Mucosa of descending colon (tissue), 3 donors: ENCODE measurements around the gene TMCC1. TPM values are rescaled to one million over a fixed set of nuclear protein-coding genes. Genes with fewer than 3 reads are reported as not detected.
"Not testable (repeated sequence)": the region's sequence is repeated elsewhere in the genome, so short reads cannot be mapped to it uniquely, and the experiment has no call there.

Experiments
- ATAC-seq: fragments of 200-7000 bp; cut with Tn5 transposase; one replicate; pipeline ENCODE4 v1.9.1; 2020; ENCODE audit warnings: mild to moderate bottlenecking, moderate library complexity
- DNase-seq, 3 donors: peaks; one replicate each; pipeline ENCODE4 v3.0.0-alpha.2; 2020
- H3K36me3 ChIP-seq: fragments of 200-600 bp; one replicate; pipeline ENCODE4 v1.8.0; 2021; ENCODE audit warnings: low read depth, mild to moderate bottlenecking
- H3K4me1 ChIP-seq: fragments of 200-600 bp; one replicate; pipeline ENCODE4 v1.8.0; 2021; ENCODE audit warnings: low read depth, mild to moderate bottlenecking
- H3K4me3 ChIP-seq: fragments of 200-600 bp; one replicate; pipeline ENCODE4 v1.8.0; 2021; ENCODE audit warnings: mild to moderate bottlenecking
- H3K9me3 ChIP-seq: fragments of 200-600 bp; one replicate; pipeline ENCODE4 v1.8.0; 2021; ENCODE audit warnings: mild to moderate bottlenecking
- intact Hi-C, 2 donors: fragments of 100-400 bp; cut with DNase I in 1 of 2; cut with micrococcal nuclease in 1 of 2; formaldehyde crosslinking; loops; one replicate each; pipeline versions ENCODE4 v1.11.0 to v1.11.1; 2022; cut with DNase I, micrococcal nuclease
- total RNA-seq, 3 donors: library from RNA; stranded (reverse); fragmentation: NEBNext Ultra II Directional in 2 of 3; extraction: Animal tissue kit (Norgen Biotek cat#: 25700) in 2 of 3; gene quantifications; one replicate each; pipeline versions ENCODE4 v1.2.1 to v1.2.4, GENCODE V29; 2021 to 2023
- TF ChIP-seq, protein P1 (sequence below): fragments of 200-600 bp; IDR thresholded peaks from one replicate; pipeline ENCODE4 v1.8.0; 2022; ENCODE audit warnings: antibody characterized with exemption, mild to moderate bottlenecking
- donor health status: DM: no; HTN: no; CAD: no; lungs with moderate emphysema.
- donor health status: DM: no; HTN: no; CAD: no.
- donor health status: DM: no; HTN: yes; CAD: no.

The TMCC1 gene
- total RNA-seq, 3 donors from 2014 or later = 28.6 to 58.7 (median 28.9) TPM

DNA sequence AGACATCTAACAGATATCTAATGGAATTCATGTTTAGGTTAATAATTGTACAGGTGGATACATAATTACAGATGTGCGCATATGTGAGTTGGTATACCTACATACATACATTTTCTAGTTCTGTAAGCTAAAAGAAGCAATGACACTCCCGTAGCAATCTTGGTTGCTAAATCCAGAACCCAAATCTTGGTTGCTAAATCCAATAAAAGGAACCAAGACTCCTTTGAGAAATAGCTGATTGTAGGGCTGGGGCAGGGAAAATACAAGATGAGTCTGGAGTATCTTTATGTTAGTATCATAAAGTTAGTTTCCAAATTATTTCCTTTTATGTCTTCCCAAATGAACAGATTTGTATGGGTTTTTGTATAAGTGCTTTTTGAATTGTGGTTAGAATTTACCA lies 135.2 kb downstream of the TMCC1 start:
- no peaks in the 10 kb centered on the region for H3K9me3 ChIP-seq
- intact Hi-C loops = no loop called here
- TF ChIP-seq, protein P1, sequence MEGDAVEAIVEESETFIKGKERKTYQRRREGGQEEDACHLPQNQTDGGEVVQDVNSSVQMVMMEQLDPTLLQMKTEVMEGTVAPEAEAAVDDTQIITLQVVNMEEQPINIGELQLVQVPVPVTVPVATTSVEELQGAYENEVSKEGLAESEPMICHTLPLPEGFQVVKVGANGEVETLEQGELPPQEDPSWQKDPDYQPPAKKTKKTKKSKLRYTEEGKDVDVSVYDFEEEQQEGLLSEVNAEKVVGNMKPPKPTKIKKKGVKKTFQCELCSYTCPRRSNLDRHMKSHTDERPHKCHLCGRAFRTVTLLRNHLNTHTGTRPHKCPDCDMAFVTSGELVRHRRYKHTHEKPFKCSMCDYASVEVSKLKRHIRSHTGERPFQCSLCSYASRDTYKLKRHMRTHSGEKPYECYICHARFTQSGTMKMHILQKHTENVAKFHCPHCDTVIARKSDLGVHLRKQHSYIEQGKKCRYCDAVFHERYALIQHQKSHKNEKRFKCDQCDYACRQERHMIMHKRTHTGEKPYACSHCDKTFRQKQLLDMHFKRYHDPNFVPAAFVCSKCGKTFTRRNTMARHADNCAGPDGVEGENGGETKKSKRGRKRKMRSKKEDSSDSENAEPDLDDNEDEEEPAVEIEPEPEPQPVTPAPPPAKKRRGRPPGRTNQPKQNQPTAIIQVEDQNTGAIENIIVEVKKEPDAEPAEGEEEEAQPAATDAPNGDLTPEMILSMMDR = no peak
- H3K4me3 ChIP-seq = no peak overlapping the region
- ATAC-seq (no peak), DNase-seq (no peak)
- no peaks in the 10 kb centered on the region for H3K4me1 ChIP-seq
- no peaks in the 10 kb centered on the region for H3K36me3 ChIP-seq

DNA sequence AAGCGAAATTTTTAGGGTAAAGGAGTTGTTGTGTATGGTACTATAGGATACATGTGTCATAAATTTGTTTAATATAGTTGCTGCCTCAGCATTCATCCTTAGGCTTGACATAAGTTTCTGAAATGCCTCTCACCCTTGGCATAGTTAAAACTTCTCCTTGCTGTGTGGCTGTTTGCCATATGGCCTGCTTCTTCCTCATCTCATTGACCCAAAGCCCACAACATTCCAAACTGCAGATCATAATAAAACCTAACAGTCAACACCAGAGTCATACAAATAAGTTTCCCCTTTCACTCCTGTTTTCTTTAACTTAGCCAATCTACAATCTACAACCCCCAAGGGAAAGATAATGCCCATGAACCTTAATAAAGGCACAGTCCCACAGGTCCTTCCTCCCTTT lies 136.6 kb downstream of the TMCC1 start:
- DNase-seq (peak in 1 of 3 donors; percentile 11), ATAC-seq (peak; percentile 49)
- H3K4me1 ChIP-seq = no peaks in the 10 kb centered on the region
- intact Hi-C loops = no loop called here
- no peaks in the 10 kb centered on the region for H3K9me3 ChIP-seq
- TF ChIP-seq, protein P1 = no peak
- no peak overlapping the region for H3K4me3 ChIP-seq
- no peaks in the 10 kb centered on the region for H3K36me3 ChIP-seq

DNA sequence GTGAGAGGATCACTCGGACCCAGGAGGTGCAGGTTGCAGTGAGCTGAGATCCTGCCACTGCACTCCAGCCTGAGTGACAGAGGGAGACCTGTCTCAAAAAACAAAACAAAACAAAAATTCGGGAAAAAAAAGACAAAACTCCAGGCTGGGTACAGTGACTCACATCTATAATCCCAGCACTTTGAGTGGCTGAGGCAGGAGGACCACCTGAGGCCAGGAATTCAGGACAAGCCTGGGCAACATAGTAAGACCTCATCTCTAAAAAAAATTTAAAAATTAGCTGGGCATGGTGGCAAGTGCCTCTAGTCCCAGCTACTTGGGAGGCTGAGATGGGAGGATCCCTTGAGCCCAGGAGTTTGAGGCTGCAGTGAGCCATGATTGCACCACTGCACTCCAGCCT lies 142.4 kb downstream of the TMCC1 start:
- H3K4me3 ChIP-seq, H3K9me3 ChIP-seq, H3K4me1 ChIP-seq, H3K36me3 ChIP-seq, ATAC-seq, DNase-seq, intact Hi-C loops: not testable (repeated sequence)

DNA sequence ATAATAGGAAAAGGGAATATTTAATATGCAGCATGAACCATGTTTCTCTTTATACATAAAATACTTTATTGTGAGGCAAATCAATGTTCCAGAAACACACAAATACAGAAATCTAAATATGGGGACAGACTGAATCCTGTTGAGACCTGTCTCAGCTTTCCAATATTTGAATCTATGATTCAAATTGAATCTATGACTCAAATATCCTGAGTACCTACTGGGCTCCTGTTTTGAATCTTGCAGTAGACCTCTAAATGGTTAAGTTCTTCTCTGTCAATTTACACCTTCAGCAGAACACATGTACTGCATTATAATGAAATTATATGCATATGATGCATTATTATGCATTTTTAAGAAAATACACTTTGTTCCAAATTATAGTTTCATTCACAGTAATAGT lies 143.8 kb downstream of the TMCC1 start:
- Histone ChIP-seq H3K9me3 (no peaks in the 10 kb centered on the region), H3K4me3 (no peak overlapping the region), H3K4me1 (no peaks in the 10 kb centered on the region), H3K36me3 (no peaks in the 10 kb centered on the region)
- DNase-seq = no peak
- ATAC-seq = no peak
- TF ChIP-seq, protein P1 = no peak
- intact Hi-C loops = no loop called here

DNA sequence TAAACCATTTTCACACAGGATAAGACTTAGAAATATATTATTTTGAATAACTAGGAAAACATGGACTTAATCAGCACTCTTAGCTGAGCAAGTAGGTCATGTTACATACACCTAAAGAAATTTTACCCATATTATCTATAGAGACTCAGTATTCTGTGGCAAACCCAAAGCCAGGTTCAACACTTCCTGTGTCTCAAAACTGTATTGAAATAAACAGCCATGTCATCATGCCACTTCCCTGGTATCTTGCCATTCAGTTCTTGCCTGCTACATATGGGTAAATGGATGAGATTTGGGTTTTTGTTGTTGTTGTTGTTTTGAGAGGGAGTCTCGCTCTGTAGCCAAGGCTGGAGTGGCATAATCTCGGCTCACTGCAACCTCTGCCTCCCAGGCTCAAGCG lies 145.5 kb downstream of the TMCC1 start:
- no peaks in the 10 kb centered on the region for H3K9me3 ChIP-seq
- H3K4me3 ChIP-seq = no peak overlapping the region
- H3K36me3 ChIP-seq = no peaks in the 10 kb centered on the region
- intact Hi-C loops = no loop called here
- H3K4me1 ChIP-seq = no peaks in the 10 kb centered on the region
- ATAC-seq (no peak), DNase-seq (no peak)
- TF ChIP-seq, protein P1 = no peak

DNA sequence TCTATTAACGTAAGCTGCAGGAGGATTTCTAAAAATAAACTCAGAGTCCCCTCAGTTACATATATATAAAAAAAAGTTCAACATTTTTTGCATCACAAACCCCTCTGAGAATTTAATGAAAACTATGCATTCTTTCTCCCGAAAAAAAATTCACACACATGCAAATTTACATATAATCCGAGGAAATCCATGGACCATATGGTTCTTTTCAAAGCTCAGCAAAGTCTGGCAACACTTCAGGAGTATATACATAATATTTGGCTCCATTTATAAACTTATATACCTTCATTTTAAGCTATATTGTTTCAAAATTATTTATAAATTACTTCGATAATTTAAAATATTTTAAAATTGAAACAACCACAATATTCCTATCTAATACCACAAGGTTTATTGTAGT lies 146.4 kb downstream of the TMCC1 start:
- DNase-seq = no peak
- no peak for ATAC-seq
- no peaks in the 10 kb centered on the region for H3K4me1 ChIP-seq
- no peak overlapping the region for H3K4me3 ChIP-seq
- intact Hi-C loops = no loop called here
- no peaks in the 10 kb centered on the region for H3K36me3 ChIP-seq
- TF ChIP-seq, protein P1 = no peak
- H3K9me3 ChIP-seq = no peaks in the 10 kb centered on the region
